ENCODE data around the gene SNRPB.

The SNRPB gene

DNA sequence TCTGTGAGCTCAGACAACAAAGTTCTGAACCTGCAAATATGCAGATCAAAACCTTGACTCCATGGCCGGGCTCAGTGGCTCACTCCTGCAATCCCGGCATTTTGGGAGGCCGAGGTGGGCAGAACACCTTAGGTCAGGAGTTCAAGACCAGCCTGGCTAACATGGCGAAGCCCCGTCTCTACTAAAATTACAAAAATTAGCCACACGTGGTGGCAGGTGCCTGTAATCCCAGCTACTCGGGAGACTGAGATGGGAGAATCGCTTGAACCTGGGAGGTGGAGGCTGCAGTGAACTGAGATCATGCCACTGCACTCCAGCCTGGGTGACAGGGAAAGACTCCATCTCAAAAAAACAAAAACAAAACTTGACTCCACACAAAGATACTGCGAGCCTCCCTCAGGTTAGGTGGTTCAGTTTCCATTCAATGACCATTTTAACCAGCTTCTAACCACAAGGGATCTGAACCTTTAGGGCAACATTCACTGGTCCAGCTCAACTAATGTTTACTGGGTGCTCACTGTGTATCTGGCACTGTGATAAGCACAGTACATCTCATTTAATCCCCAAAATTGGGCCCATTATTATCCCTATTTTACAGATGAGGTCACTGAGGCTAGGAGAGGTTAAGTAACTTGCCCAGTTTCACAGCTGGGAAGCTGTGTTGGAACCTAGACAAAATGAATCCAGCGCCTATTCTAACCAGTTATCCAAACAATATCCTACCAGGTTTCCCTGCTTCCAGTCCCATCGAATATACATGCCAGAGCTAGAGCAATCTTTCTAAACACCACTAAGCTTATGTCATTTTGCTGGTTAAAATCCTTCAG lies 1.8 kb downstream of the SNRPB start:
- peak overlapping the region; percentile 97 for H3K4me3 ChIP-seq (ENCODE audit: low read depth, low read length)
- DNase-seq (ENCODE audit: low read depth, low spot score): no peak
- POLR2A ChIA-PET: interaction anchor here (0.5 to 1.1 kb wide), 4 partner anchors 11 to 535 kb away, joined by 3 to 6 read pairs (median 4); partner anchors contain the start of gene NOP56
- CTCF ChIA-PET: interaction anchor here (0.6 to 6.9 kb wide), 6 partner anchors 12 to 261 kb away, joined by 3 to 59 read pairs (median 21); no protein-coding TSS in a partner anchor
- TF ChIP-seq, protein P1, sequence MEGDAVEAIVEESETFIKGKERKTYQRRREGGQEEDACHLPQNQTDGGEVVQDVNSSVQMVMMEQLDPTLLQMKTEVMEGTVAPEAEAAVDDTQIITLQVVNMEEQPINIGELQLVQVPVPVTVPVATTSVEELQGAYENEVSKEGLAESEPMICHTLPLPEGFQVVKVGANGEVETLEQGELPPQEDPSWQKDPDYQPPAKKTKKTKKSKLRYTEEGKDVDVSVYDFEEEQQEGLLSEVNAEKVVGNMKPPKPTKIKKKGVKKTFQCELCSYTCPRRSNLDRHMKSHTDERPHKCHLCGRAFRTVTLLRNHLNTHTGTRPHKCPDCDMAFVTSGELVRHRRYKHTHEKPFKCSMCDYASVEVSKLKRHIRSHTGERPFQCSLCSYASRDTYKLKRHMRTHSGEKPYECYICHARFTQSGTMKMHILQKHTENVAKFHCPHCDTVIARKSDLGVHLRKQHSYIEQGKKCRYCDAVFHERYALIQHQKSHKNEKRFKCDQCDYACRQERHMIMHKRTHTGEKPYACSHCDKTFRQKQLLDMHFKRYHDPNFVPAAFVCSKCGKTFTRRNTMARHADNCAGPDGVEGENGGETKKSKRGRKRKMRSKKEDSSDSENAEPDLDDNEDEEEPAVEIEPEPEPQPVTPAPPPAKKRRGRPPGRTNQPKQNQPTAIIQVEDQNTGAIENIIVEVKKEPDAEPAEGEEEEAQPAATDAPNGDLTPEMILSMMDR (IDR thresholded peaks at IDR 0.05; ENCODE audit: insufficient read depth, low read length, missing control alignments): no peak

DNA sequence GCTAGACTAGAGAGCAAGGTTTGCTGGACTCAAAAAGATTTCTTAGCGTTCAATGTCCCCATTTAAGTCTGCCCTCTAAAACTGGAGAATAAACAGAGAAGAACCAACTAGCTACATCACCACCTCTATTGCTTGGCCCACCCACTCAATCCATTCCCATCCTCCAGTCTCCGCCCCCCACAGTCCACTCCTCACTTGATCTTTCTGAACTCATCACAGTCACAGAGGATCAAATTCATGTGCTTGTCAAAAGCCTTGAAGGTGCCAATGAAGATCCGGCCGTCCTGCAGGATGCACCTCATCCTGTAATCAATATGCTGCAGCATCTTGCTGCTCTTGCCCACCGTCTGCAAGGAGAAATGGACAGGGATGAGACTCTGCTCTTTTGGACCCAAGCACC lies 3.2 kb downstream of the SNRPB start:
- TF ChIP-seq, protein P1 (IDR thresholded peaks at IDR 0.05; ENCODE audit: insufficient read depth, low read length, missing control alignments): no peak
- no peak overlapping the region for H3K4me3 ChIP-seq (ENCODE audit: low read depth, low read length)
- ChIA-PET POLR2A (no interaction called here), CTCF (interaction anchor here (1.3 to 6.9 kb wide), 4 partner anchors 10 to 259 kb away, joined by 3 to 59 read pairs (median 22); no protein-coding TSS in a partner anchor)
- DNase-seq (ENCODE audit: low read depth, low spot score): no peak

DNA sequence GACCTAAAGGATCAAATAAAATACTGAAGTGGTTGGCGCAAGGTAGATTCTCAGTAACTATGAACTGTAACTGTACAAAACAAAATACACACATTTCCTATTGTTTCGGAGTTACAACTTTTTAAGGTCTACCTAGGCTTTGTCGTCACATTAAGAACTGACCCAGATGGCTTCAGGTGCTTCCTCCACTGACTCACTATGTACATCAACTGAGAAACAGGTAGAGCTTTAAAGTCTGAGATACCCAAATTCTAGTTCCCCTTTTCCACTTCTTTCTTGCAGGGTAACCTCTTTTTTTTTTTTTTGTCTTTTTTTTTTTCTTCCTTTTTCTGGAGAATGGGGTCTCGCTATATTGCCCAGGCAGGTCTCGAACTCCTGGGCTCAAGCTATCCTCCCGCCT lies 5.5 kb downstream of the SNRPB start:
- TF ChIP-seq, protein P1 (IDR thresholded peaks at IDR 0.05; ENCODE audit: insufficient read depth, low read length, missing control alignments): no peak
- CTCF ChIA-PET: interaction anchor here (6.9 kb wide), 1 partner anchor 13 kb away, joined by 59 read pairs; no protein-coding TSS in a partner anchor
- H3K4me3 ChIP-seq (ENCODE audit: low read depth, low read length): no peak overlapping the region
- no peak for DNase-seq (ENCODE audit: low read depth, low spot score)
- POLR2A ChIA-PET: no interaction called here

DNA sequence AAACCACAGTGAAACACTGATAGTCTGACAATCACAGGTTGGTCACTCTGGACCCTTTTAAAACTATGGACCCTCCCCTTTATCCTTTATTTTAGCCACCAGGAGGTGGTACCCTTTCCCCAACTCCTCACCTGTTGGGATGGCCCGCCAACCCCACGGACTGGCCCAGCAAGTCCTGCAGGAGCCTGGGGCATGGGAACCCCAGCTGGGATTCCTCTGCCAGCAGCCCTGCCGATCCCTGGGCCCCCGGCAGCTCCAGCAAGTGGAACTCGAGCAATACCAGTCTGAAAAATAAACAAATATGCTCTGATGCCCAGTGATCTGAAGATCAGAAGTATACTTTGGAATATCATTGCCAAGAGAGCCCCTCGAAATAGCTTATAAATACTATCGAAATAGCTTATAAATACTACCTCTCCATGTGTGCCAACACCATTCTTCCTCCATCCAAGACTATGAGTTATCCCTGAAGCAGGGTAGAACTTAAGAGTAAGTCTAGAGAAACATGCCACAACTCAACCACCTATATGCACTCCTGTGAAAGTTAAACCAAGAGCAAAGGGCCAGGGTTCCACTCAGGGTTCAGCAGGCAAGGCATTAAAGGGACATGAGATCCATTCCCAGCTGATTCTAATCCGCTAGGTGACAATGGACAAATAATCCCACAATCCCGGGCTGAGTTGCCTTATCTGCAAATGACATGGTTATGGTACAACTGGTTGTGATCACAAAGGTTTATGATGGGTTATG lies 6.8 kb downstream of the SNRPB start:
- TF ChIP-seq, protein P1 (IDR thresholded peaks at IDR 0.05; ENCODE audit: insufficient read depth, low read length, missing control alignments): no peak

DNA sequence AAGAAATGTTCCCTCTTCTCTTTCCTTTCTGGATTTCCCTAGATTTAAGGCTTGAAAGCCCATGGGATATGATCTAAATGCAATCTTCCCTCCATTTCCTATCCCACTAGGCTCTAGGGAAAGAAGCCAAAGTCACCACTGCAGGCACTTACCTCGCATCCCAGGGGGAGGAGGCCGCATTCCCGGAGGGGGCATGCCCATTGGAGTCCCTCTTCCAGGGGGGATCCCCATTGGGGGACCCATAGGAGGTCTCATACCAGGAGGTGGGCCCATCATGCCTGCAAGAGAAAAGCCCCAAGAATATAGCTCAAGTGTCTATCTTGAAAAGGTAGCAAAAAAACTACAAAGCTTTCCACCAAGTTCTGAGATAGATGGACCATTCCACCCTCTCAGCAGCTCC lies 8.1 kb downstream of the SNRPB start:
- ChIA-PET CTCF (interaction anchor here (1.1 to 2.3 kb wide), 3 partner anchors 9 to 255 kb away, joined by 3 to 6 read pairs (median 4); no protein-coding TSS in a partner anchor), POLR2A (interaction anchor here (0.6 kb wide), 1 partner anchor 27 kb away, joined by 3 read pairs; no protein-coding TSS in a partner anchor)
- TF ChIP-seq, protein P1 (IDR thresholded peaks at IDR 0.05; ENCODE audit: insufficient read depth, low read length, missing control alignments): no peak
- no peak for DNase-seq (ENCODE audit: low read depth, low spot score)
- no peak overlapping the region for H3K4me3 ChIP-seq (ENCODE audit: low read depth, low read length)

More for the DNA sequence above, 6.8 kb downstream of the SNRPB start:
- ChIA-PET CTCF (interaction anchor here (0.7 to 2.3 kb wide), 3 partner anchors 9 to 256 kb away, joined by 3 to 6 read pairs (median 4); no protein-coding TSS in a partner anchor), POLR2A (no interaction called here)
- no peak overlapping the region for H3K4me3 ChIP-seq (ENCODE audit: low read depth, low read length)
- DNase-seq (ENCODE audit: low read depth, low spot score): no peak

Measured in AG04449 (cell line).